Suprapubic skin (tissue), 3 donors: ENCODE results near the gene ASRGL1.

Experiments used
- EP300 ChIP-seq: sonication (generic); formaldehyde crosslinking; IDR thresholded peaks from one replicate; pipeline ENCODE4 v1.6.1; 2017; ENCODE audit warnings: antibody characterized with exemption
- TF ChIP-seq, protein P1 (sequence below), 2 donors: fragments of 200-600 bp in 1 of 2; fragments of 450-650 bp in 1 of 2; sonication (generic) in 1 of 2; IDR thresholded peaks; one replicate each; pipeline ENCODE4 v1.5.1; 2016 to 2019; ENCODE audit warnings: antibody characterized with exemption in 2 of 2, mild to moderate bottlenecking in 1 of 2, moderate library complexity in 1 of 2

DNA sequence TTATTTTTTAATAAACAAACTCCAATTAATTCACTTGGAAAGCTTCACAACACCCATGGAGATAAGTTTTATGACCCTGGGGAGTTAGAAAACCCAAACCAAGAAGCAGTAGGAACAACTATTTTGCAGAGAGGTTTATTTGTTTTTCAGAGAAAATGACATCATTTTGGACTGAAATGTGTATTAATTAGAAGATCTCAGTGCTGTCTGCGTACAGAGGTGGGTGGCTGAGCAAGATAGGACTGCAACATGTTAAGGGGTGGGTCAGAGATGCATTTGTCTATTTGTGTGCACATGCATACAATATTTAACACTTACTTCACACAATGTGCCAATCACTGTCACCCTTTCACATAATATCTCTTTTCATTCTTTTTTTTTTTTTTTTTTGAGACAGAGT, 82.7 kb downstream of the ASRGL1 start:
- TF ChIP-seq, protein P1, sequence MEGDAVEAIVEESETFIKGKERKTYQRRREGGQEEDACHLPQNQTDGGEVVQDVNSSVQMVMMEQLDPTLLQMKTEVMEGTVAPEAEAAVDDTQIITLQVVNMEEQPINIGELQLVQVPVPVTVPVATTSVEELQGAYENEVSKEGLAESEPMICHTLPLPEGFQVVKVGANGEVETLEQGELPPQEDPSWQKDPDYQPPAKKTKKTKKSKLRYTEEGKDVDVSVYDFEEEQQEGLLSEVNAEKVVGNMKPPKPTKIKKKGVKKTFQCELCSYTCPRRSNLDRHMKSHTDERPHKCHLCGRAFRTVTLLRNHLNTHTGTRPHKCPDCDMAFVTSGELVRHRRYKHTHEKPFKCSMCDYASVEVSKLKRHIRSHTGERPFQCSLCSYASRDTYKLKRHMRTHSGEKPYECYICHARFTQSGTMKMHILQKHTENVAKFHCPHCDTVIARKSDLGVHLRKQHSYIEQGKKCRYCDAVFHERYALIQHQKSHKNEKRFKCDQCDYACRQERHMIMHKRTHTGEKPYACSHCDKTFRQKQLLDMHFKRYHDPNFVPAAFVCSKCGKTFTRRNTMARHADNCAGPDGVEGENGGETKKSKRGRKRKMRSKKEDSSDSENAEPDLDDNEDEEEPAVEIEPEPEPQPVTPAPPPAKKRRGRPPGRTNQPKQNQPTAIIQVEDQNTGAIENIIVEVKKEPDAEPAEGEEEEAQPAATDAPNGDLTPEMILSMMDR (IDR thresholded peaks at IDR 0.05) = no peak
- TF ChIP-seq EP300 = no peak
